Omental fat pad (tissue), 4 donors: ENCODE results near the gene MCM6. TPM values are rescaled to one million over a fixed set of nuclear protein-coding genes. Genes with fewer than 3 reads are reported as not detected.

Source experiments
- ATAC-seq: fragments of 150-250 bp; one replicate; pipeline ENCODE4 v1.9.1; 2016; ENCODE audit warnings: mild to moderate bottlenecking, moderate library complexity; ENCODE audit not compliant: low FRiP score
- DNase-seq: peaks from one replicate; pipeline ENCODE4 v3.0.0-alpha.2; 2019; ENCODE audit warnings: low spot score
- small RNA-seq: library from RNA; depleted of rRNA; stranded (forward); fragments of <200 nt; gene quantifications from one replicate; pipeline ENCODE3, GENCODE V24; 2016
- total RNA-seq, 4 donors: library from RNA; depleted of rRNA; stranded (reverse); fragments of >200 nt; gene quantifications; one replicate each; pipeline ENCODE4 v1.1.0, GENCODE V29; 2016
- TF ChIP-seq, protein P1 (sequence below), 3 donors: fragments of 450-650 bp; IDR thresholded peaks; one replicate each; pipeline ENCODE4 v1.5.1; 2016 to 2017; ENCODE audit warnings: antibody characterized with exemption in 3 of 3, mild to moderate bottlenecking in 3 of 3, moderate library complexity in 2 of 3

The MCM6 gene
- total RNA-seq, 4 donors from 2014 or later, result 8.5 to 13.1 (median 12.2) TPM

DNA sequence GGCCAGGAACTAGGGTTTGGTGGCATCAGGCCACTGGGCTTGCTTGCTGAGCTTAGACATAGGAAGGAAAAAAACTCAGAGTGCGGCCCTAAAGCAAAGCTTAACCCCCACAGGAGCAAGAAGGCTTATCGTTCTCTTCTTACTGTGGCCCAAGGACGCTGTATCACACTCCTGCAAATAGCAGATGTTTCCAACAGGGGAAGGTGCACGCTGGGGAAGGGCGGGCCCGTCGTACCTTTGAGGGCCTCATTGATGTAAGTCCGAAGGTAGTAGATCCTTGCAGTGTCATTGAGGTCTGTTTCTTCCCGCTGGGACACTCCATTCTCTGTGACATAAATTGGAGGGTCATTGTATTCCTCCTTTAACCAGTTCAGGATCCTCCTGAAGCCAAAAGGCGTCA, 85.8 kb downstream of the MCM6 start:
- no peak for DNase-seq
- ATAC-seq, result no peak
- TF ChIP-seq, protein P1, sequence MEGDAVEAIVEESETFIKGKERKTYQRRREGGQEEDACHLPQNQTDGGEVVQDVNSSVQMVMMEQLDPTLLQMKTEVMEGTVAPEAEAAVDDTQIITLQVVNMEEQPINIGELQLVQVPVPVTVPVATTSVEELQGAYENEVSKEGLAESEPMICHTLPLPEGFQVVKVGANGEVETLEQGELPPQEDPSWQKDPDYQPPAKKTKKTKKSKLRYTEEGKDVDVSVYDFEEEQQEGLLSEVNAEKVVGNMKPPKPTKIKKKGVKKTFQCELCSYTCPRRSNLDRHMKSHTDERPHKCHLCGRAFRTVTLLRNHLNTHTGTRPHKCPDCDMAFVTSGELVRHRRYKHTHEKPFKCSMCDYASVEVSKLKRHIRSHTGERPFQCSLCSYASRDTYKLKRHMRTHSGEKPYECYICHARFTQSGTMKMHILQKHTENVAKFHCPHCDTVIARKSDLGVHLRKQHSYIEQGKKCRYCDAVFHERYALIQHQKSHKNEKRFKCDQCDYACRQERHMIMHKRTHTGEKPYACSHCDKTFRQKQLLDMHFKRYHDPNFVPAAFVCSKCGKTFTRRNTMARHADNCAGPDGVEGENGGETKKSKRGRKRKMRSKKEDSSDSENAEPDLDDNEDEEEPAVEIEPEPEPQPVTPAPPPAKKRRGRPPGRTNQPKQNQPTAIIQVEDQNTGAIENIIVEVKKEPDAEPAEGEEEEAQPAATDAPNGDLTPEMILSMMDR (IDR thresholded peaks at IDR 0.05), result no peak

Small RNA genes within 50 kb of the gene (small RNA-seq; reads per million reads assigned to genes)
- gene RF00019, result not detected

Other genes starting within 250 kb of the MCM6 start
- 10 to 100 TPM; 60.1 to 86.7 (median 75.1) TPM for gene UBXN4, start 134.6 kb downstream of the MCM6 start, total RNA-seq
- gene LCT, start 39.3 kb downstream of the MCM6 start, total RNA-seq, result under 1 TPM in 1 of 4 donors, not detected in 3; 0.09 TPM
- gene DARS1, start 109.2 kb upstream of the MCM6 start, total RNA-seq, result 10 to 100 TPM; 59.3 to 76.3 (median 68.2) TPM
- gene CXCR4, start 241.7 kb upstream of the MCM6 start, total RNA-seq, result 10 to 100 TPM; 29.6 to 61.1 (median 37.8) TPM